Raji (cell line): ENCODE measurements around the gene LCN12.

Source experiments
- POLR2A ChIP-seq: IDR thresholded peaks from 2 replicates; pipeline ENCODE4 v1.6.1; 2011; ENCODE audit warnings: low read depth, low read length, control low read depth; ENCODE audit not compliant: insufficient read depth

LCN12 gene

GRCh38 chr9:136969150-136969549 lies 17.1 kb downstream of the LCN12 start:
- TF ChIP-seq POLR2A: no peak

DNA sequence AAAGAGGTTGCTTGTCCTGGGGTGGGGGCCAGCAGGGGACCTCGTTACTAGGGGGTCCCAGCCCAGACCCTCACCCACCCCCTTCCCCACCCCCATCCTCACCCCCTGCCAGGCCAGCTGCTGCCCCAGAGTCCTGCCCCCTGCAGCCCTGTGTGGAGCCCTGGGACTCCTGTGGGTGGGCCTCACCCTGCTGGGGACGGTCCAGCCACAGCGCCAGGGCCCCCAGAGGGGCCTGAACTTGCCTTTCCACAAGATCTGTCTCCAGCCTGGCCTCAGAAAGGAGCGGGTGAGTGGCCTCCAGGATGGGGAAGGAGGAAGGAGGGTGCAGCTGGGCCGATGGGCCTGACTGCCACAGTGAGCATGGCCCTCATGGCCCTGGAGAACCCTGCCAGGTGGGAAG lies 17.7 kb downstream of the LCN12 start:
- TF ChIP-seq POLR2A: no peak

GRCh38 chr9:136970361-136970760 lies 18.3 kb downstream of the LCN12 start:
- TF ChIP-seq POLR2A: no peak

- no peak for TF ChIP-seq POLR2A
Measured at GRCh38 chr9:136971746-136972145, 19.7 kb downstream of the LCN12 start.

DNA sequence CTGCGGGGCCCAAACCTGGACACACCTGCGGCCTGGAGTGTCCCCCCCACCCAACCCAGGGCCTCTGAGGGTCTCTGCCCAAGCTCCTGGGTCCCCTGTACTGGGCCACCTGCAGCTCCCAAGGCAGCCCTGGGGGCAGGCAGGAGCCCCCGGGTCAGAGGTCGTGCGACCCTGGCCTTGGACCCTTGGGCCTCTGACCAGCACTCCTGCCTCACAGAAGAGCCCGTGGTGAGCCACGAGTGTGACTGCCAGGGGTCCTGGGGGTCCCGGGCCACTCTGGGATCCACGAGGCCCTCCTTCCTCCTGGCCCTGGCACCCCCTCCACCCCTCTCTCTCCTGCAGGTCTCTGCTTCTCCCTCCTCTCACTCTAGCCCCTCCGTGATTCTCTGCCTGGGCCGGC lies 20.3 kb downstream of the LCN12 start:
- TF ChIP-seq POLR2A: no peak

DNA sequence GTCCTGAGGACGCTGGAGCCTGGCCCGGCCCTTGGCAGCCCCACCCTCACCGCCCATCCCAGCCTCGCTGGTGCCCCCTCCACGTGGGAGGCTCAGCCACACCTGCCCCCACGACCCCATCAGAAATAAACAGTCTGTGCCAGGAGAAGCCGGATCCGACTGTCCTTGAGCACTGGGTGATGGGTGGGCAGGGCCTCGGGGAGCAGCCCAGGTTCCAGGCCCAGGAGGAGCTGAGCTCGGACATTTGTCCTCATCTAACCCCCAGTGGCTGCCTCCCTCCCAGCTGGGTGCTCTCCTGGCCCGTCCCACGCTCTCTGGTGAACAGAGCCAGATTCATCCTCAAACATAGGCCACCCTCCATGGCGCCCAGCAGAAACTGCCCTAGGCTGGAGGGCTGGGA lies 20.7 kb downstream of the LCN12 start:
- TF ChIP-seq POLR2A: no peak

- TF ChIP-seq POLR2A: no peak
Measured at GRCh38 chr9:136973618-136974617, 21.8 kb downstream of the LCN12 start.

DNA sequence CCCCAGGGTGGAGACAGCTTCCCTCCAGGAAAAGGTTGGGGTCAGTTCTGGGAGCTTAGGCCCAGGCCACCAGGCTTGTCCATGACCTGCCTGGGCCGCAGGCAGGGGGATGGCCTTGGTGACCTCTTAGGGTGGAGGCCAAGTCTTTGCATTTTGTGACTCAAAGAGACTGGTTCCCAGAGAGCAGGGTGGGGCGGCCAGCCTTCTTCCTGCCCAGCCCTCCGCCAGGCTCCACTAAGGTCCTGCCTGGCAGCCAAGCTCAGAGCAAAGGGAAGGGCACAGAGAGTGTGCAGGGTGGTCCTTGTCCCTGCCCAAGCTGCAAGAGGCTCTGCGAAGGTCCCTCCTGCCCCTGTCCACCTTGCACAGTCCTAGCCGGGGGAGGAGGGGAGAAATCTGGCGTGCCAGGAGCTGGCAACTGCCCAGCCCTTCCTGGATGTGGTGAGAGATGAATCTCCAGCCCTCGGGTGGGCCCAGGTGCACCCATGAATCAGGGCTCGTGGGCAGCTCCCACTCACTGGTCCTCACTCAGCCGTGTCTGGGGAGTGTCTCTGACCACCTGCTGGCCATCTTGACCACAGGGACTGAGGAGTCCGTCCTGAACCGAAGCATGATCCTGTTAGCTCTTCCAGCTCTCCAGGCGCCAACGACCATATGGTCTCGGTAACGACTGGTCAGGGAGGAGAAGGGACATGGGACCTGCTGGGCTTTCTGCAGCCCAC lies 22.9 kb downstream of the LCN12 start:
- no peak for TF ChIP-seq POLR2A

DNA sequence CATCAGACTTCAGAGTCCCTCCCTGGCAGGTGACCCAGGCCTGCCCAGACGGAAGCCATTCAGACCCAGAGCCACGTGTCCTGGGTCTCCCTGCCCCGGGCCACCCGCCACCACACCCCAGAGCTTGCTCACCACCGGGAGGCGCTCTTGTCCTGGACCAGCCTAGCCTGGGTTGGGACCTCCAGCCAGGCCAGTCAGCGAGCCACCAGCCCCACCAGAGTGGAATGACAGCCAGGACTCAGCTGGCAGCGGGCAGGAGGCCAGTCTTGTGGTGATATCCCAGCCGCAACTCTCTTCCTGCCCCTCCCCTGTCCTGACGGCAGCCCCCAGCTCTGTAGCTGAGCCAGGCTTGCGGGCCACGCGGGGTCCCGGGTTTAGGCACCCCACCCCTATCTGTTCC lies 23.6 kb downstream of the LCN12 start:
- no peak for TF ChIP-seq POLR2A

GRCh38 chr9:136977223-136977622 lies 25.1 kb downstream of the LCN12 start, which contains the start of gene PTGDS:
PTGDS (plus strand) TSS chr9:136977504; CDS start chr9:136977579, 75 bp downstream.
- no peak for TF ChIP-seq POLR2A

- no peak for TF ChIP-seq POLR2A
Measured at GRCh38 chr9:136977649-136978072, 25.6 kb downstream of the LCN12 start.

DNA sequence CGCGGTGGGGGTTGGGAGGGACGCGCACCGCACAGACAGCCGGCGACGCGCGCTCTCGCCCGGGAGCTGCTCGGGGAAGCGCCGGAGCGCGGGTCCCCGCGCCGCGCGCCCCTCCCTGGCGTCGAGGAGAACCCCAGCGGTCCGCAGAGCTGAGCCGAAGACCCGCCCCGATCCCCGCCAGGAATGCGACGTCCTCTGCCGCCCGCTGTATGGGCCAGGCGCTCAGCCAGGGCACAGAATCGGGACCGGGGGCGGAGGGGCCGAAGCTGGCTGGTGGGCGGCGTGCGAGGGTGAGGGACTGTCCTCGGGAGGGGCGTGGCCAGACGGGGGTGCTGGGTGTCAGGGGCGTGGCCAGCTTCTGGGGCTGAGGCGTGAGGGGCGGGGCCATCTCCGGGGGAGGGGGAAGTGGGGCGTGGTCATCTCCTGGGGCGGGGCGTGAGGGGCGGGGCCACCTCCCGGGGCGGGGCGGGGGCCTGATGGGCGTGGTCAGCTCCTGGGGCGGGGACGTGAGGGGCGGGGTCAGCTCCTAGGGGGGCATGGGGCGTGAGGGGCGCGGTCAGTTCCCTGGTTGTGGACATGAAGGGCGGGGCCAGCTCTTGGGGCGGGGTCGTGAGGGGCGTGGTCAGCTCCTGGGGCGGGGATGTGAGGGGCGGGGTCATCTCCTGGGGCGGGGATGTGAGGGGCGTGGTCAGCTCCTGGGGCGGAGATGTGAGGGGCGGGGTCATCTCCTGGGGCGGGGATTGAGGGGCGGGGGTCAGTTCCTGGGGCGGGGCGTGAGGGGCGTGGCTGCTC lies 26.2 kb downstream of the LCN12 start:
- TF ChIP-seq POLR2A: no peak

GRCh38 chr9:136978865-136979544 lies 26.9 kb downstream of the LCN12 start:
- no peak for TF ChIP-seq POLR2A

DNA sequence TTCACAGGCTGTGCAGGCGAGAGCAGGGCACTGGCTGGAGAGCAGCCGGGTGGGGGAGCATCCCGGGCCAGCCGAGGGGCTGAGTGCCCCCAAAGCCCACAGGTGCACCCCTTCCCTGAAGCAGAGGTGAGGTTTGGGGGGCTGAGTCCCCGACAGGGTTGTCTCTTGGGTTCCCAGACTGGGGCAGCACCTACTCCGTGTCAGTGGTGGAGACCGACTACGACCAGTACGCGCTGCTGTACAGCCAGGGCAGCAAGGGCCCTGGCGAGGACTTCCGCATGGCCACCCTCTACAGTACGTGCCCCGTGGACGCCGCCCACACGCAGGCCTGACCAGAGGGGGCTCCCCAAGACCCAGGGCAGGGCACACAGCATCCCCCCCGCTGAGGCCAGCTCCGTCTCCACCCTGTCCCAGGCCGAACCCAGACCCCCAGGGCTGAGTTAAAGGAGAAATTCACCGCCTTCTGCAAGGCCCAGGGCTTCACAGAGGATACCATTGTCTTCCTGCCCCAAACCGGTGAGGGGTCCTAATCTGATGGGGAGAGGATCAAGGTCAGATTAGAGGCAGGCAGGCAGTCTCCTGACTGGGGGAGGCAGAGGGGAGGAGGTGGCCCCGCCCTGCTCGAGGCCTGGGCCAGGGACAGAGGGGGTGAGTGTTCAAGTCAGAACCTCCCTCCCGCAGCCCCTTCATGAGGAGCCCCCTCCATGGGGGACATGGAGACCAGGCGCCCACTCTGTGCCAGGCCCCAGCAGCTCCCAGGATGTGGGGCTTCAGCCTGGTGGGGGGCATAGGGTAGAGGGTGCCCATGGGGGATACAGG lies 27.9 kb downstream of the LCN12 start:
- TF ChIP-seq POLR2A: no peak
